GM19372 (cell line): ENCODE results near the gene CEP131.

ENCODE experiments used
- ATAC-seq: cut with Tn5 transposase; IDR thresholded peaks from one replicate; pipeline ENCODE4 v1.9.1; 2021; ENCODE audit warnings: mild to moderate bottlenecking, low read depth, moderate library complexity; ENCODE audit not compliant: unreplicated experiment

The CEP131 gene

DNA sequence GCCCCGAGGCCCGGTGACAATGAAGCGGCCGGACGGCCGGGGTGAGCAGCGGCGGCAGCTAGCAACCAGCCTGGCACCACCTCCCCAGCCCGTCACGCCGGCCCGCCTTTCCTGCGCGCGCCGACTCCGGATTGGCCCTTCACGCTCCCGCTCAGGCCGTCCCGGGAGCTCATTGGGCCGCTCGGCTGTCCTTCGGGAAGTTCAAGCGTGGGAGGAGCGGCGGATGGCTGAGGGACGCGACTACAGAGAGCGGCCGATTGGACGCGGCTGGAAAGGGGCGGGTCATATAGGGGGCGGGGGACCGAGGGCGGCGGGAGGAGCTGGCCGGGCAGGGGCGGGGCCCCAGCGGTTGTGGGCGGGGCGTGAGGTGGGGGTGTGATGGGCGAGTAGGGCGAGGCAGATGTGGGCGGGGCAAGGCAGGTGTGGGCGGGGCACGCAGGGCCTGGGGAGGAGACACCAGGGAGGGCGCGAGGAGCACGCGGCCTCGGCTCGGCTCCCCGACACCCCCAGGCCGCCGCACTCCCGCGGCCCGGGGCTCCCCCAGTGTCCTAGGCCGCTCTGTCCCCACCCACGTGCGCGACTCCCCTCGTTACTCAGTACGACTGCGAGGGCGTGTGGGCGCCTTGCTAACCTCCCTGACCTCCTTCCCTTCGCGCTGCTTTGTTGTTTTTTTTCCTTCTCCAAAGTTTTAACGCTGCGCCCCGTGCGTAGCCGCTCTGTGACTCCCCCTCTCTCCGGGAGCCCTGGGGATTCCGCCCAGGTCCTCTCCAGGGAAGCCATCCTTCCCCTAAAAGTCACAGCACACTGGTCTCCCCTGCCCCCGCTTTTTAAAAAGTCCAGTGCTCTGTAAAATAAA, at the start of gene CEP131:
Gene CEP131 (minus strand): TSS at position 60 of the 856 bp plus-strand sequence. CDS start 2,909 bp downstream, outside the sequence.
- ATAC-seq: peak; percentile 91

DNA sequence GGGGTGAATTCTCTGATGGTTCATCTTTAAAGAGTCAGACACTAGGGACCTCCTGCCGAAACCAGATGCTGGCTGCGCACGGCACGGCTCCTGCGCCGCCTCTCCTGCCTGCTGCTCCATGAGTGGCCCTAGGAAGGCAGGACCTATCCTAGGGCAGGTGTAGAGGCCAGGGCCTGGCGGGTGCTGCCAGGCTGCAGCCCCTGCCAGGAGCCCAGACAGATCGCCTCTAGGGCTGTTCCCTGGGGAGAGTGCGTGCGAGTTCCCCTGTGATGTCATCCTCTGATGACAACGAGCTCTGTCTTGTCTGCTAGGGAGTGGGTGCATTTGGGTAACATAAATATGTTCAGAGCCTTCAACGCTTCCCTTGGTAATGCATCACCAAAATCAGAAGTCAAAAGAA, 48.5 kb upstream of the CEP131 start:
- ATAC-seq: no peak

DNA sequence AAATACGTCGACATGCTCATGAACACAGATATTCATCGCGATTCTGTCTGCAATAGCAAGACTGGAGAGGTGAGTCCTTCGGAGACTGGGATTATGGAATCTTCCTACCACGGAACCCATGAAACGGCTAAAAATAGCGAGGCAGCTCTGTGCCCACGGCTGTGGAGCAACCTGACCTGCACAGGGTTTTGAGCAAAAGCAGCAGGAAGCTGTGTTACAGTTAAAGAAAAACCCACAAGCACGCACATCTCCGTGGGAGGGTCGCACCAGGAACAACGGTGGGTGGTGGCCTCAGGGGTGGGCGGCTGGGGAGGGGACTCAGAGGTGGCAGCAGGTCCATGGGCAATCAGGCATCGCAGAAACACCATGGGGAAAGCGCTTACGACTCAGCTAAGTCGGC, 47.5 kb upstream of the CEP131 start:
- ATAC-seq: no peak

DNA sequence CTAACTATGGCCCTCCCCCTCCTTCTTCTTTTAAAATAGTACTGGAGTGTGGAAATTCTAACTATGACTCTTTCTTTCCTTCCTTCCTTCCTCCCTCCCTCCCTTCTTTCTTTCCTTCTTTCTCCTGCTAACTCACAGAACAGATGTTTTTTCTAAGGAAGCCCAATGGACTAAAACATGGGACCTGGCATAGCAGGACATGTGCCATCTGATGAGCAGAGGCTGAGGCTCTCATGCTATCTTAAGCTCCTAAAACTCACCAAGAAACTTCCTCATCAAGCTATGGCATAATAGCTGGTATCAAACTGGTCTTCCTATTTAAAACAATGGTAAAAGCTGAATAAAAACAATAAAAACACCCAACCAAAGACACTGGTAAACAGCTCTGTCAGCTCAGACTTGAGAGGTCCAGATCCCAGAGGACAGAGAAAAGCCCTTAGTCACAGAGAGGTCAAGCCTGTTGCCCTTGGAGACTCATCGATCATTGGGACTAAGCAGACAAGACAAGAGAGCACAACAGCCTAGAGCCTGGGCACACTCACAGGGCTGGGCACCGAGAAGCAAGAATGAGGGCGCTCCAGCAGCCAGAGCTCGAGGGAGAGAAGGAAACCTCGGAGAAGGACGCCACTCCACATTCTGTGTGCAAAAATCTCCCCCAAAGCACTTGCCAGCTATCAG, 44.8 kb upstream of the CEP131 start:
- no peak for ATAC-seq

DNA sequence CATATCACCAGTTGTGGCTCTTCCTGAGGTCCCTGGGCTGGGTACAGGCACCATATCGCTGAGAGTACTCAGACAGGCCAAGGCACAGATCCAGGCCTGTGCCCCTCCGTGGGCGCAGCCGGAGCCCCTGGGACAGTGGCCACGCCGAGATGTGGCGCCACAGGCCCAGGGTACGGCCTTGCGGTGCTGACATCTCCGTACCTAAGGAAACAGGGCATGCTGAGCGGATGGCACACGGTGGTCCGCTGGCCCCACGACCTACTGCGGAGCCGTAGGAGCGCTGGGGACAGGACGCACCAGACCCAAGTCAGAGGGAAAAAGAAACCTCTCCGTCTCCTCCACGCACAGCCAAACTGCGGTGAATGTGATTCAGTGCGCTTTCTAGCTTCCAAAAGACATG, 42.8 kb upstream of the CEP131 start:
- no peak for ATAC-seq

DNA sequence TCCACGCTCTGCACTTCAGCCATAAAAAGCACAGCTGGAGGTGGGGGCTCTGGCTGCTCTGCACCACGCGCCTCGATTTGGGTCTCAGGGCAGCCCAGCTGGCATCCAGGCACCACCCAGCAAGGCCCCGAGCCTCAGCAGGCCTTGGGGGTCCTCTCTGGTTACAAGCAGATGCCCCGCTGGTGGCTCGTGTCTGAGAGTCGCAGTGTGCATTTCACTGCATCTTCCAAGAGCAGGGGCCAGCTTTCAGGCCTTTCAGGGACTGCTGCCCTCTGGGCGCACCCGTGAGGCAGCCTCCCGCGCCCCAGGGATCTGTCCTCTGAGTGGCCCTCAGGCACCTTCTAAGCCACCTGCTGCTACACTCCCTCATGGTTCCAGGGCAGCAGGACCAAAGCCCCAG, 41.9 kb upstream of the CEP131 start:
- ATAC-seq: no peak

DNA sequence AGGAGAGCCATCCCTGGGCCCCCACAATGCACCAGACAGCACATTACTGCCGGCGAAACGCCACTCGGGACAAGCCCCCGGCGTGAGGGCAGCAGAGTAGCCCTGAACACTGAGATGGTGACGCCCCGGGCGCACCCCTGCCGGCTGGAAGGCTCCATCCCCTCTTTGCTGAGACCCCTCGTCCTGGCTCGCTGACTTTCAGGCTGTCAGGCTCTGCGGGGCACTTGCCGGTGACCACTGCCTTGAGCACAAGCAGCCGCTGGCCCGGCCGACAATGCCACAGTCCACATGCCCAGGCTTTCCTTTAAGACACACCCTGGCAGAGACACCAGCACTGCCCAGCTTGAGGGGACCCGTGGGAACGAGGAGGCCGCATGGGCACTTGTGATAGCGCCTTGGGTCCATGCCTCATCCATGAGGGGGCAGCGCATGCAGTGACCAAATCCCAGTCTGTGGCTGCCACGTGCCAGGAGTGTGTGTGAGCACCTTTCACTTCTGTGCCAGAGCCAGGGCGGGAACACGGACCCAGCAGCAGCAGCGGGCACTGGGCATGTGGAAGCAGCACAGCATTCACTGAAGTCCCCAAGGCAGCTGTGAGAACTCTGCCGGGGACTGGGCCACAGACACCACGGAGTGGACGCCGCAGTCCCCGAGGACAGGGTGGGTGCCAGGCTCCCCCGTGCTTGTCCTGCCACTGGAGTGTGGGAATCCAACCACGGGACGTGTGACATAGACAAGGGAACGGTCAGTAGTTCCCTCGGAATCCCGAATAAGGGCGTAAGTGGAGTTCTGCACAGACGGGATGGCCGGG, 40.8 kb upstream of the CEP131 start:
- ATAC-seq: no peak

DNA sequence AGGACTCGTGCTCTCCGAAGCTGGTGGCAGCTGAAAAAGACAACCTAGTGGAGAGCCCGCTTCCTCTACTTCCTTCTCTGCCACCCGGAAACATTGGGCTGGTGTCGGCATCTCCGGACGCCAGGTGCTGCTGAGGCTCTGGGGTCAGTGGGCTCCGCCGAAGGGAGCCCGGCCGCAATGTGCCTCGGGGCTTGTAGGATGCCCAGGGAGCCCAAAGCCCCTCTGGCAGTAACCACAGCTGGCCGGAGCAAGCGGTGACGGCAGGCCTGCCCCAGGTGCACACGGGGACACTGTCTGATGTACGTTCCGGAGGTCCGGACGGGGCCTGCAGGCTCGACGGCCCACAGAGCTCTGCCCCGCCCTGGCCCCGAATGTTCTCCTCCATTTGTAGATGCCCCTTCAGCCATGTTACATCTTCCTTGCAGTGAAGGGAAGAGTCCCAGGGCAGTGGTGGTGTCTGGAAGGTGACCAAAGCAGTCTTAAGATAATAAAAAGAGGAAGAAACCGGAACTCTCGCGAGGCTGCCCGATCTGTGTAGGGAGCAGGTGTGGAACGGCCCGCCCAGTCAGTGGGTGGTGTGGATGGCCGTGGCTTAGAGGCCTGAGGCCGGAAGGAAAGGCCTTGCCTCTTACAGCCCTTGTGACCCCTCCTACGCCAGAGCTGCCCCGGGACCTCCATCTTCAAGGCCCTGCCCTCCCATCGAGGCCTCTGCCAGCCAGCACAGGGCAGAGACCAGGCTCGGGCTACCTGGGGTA, 39.0 kb upstream of the CEP131 start:
- ATAC-seq: no peak

DNA sequence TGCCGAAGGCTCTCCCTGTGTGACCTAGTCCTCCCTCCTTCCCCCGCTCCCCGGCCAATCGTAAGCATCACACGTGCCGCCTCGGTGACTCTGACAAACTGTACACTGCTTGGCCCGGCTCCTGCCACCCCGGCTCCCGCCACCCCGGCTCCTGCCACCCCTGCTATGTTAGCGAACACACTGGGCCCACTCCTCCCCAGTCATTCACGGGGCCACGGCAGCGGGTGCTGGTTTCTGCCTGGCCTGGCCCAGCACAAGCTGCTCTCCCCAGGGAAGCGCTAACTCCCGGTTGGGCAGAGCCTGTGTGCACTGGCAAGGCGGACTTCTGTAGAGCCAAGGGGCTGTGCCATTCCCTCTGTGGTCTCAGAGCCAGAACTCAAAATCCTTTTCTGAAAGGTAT, 38.3 kb upstream of the CEP131 start:
- no peak for ATAC-seq

DNA sequence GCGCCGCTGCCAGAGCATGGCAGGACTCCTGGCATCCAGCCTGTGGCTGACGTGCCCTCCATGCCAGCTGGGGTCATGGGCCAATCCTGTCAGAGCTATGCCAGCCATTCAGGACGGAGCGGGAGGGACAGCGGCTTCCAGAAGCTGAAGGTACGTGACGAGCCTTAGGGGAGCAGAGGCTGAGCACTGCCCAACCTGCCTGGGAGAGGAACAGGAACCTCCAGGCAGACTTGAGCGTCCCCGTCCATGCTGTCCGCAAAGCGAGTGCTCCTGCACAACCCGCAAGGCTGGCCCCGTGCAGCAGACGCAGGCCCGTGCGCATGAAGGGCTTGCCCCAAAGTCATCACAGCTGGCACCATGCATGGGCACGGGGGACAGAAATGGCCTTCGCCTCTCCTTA, 37.9 kb upstream of the CEP131 start:
- ATAC-seq: no peak

DNA sequence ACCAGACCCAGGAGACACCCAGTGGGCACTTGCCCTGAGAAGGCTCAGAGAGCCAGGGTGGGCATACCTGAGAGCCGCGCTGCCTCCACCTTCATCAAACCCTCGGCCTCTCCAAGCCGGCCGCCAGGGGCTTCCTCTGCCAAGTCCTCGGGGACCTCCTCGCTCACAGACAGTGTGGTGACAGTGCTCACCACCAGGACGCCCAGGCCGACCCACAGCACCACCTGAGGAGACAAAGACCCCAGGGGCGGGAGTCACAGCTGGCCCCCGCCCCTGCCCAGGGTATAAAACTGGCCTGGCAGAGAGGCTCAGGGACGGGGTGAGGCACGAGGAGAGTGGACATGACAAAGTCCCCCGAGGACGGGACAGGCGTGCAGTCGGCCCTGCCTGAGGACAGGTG, 37.4 kb upstream of the CEP131 start:
- ATAC-seq: no peak

DNA sequence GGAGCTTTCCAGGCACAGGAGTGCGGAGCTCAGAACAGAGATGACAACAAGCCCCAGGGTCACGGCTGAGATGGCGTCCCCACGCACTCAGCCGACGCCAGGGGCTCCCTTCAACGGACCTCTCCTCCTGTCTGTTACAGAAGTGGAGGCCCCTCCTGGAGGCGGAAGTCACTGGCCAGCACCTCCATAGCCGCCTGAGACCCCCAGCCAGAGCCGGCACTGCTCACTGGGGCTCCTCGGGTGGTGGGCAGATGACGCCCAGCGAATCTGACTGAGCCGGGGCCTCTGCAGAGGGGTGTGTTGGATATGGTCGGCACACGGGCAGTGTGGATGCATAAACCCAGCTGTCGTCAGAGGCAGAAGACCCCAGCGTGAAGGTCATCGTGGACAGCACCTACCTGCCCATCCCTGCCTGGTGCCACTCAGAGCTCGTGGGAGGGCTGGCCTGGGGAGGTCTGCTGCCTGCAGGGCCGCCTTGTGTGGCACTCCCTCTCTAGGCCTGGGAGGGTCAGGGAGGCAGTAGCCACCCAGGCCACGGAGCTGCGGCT, 36.4 kb upstream of the CEP131 start:
- no peak for ATAC-seq

DNA sequence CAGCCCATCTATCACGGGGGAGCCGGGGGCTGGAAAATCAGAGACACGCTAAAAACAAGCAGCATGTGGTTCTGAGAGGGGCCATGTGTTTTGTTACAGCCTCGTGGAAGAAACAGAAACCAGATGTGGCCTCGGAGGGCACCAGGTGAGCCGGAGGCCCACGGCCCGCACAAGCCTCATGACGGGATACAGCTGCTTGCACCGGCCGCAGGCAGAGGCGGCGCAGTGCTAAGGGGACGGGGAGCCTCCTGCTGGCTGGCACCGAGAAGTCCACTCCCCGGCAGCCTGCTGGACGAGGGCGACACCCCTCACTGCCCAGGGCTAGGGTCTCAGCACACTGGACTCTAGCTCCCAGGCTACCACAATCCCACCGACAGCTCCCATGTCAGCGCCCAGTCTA, 35.5 kb upstream of the CEP131 start:
- ATAC-seq: no peak

DNA sequence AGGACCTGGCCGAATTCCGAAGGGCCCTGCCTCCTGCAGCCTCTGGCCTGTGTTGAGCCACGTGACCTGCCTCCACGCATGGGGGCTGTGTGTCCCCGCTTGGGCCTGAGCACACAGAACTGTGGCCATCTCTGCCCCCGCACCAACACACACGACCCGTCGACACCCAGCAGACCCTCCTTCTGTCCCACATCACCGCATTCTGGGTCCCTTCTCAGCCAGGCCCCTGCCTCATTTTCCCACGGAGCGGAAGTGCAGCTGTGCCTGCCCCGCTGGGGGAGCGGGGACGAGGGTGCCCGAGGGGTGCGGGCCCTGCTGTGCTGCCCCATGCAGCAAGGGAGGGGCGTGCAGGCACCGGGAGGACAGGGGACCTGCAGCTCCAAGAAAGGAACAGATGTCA, 34.8 kb upstream of the CEP131 start:
- no peak for ATAC-seq

DNA sequence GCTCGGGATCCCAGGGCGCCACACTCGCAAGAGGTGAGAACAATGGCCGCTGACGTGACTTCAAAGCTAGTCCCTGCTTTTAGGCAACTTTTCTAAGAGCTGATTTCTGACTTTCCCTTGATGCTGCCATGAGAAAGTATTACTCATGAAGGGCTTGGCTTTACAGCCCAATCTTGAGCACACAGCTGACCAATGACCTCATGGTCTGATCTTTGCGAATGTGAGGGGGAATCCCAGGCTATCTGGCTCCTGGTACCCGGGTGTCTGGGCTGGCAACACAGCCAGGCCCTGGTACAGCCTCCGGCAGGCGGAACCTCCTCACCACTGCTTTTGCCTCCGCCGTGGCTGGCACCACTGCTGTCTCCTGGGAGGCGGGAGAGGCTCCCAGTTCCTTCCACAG, 33.9 kb upstream of the CEP131 start:
- no peak for ATAC-seq

DNA sequence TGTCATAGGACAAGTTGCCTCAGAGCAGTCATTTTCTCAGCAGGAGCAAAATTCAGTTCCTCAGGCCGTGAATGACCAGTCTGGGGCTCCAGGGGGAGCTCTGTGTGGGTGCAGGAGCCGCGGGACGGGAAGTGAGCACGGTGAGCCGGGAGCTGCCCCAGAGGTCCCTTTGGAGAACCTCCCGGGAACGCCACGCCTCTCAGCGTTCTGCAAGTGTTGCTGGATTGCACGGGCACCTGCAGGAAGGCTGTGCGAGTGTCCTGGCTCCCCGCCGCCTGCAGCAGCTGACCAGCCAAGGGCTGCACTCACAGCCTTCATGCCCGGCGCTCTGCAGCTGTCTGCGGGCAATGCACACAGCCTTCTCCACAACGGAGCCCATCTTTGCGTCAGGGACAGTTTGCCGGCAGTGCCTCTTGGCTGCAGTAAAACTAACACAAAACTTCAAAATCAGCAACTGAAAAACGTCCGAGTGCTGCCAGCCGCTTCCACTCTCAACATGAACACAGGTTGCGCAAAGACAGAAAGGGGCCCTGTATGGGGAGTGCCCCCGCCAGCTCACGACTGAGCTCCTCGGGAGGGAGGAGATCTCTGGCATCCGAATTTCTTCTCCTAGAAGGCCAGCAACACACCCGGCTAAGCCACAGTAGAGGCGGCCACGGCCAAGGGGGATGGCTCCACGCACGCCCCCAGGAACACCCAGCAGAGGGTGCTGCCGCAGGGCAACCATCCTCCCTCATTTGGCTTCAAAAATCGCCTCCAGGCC, 32.4 kb upstream of the CEP131 start:
- no peak for ATAC-seq

DNA sequence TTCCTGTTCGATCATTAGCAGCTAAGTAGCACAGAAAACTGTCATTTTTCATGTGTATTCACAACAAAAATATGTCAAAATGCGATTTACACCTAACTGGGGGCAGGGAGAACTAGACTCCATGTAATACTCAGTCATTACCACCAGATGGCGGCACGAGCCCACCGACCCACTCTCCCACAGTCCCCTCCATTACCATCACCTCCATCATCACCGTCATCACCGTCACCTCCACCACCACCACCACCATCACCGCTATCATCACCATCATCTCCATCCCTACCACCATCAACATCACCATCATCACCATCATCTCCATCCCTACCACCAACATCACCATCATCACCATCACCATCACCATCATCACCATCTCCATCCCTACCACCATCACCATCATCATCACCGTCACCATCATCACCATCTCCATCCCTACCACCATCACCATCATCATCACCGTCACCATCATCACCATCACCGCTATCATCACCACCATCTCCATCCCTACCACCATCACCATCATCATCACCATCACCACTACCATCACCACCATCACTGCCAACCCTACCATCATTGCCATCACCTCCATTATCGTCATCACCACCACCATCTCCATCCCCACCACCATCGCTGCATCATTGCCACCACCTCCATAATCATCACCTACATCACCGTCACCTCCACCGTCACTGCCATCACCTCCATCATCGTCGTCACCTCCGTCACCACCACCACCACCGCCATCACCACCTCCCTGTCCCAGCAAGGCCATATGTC, 30.8 kb upstream of the CEP131 start:
- no peak for ATAC-seq

DNA sequence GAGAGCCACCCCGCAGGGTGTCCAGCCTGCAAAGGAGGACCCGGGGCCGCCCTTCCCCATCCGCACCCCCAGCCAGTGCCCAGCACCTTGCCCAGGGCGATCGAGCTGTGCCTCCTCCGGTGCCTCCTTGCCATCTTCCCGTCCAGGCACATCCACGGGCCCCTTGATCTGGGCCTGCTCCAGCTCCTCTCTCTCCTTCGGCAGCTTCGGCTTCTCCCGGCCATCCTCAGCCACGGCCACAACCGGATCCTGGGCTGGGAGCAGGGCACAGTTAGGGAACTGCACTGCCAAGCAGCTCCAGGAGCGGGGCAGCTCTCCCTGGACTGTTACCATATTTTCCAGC, 30.2 kb upstream of the CEP131 start:
- ATAC-seq: no peak
